Ishikawa (cell line): ENCODE measurements around the gene SGO1.

Experiments used
- CEBPB ChIP-seq: IDR thresholded peaks from 2 replicates; pipeline ENCODE4 v1.6.1; 2012
- CREB1 ChIP-seq: IDR thresholded peaks from 2 replicates; pipeline ENCODE4 v1.6.1; 2012; ENCODE audit warnings: low read depth
- EGR1 ChIP-seq: IDR thresholded peaks from 2 replicates; pipeline ENCODE4 v1.6.1; 2012
- EP300 ChIP-seq: IDR thresholded peaks from 2 replicates; pipeline ENCODE4 v1.6.1; 2012; ENCODE audit warnings: borderline replicate concordance
- FOXM1 ChIP-seq: IDR thresholded peaks from 2 replicates; pipeline ENCODE4 v1.6.1; 2012; ENCODE audit warnings: low read depth, borderline replicate concordance
- MAX ChIP-seq: IDR thresholded peaks from 2 replicates; pipeline ENCODE4 v1.6.1; 2012
- NFIC ChIP-seq: IDR thresholded peaks from 2 replicates; pipeline ENCODE4 v1.6.1; 2012
- RAD21 ChIP-seq: IDR thresholded peaks from 2 replicates; pipeline ENCODE4 v1.6.1; 2012; ENCODE audit warnings: low read depth
- REST ChIP-seq: IDR thresholded peaks from 2 replicates; pipeline ENCODE4 v1.6.1; 2012; ENCODE audit warnings: low read depth, mild to moderate bottlenecking
- TAF1 ChIP-seq: IDR thresholded peaks from 2 replicates; pipeline ENCODE4 v1.6.1; 2012; ENCODE audit warnings: low read depth, mild to moderate bottlenecking
- TCF12 ChIP-seq: IDR thresholded peaks from 2 replicates; pipeline ENCODE4 v1.6.1; 2012; ENCODE audit warnings: low read depth
- TEAD4 ChIP-seq: IDR thresholded peaks from 2 replicates; pipeline ENCODE4 v1.6.1; 2012
- USF1 ChIP-seq: IDR thresholded peaks from 2 replicates; pipeline ENCODE4 v1.6.1; 2012
- YY1 ChIP-seq: IDR thresholded peaks from 2 replicates; pipeline ENCODE4 v1.6.1; 2012; ENCODE audit warnings: low read depth
- ZBTB7A ChIP-seq: IDR thresholded peaks from 2 replicates; pipeline ENCODE4 v1.6.1; 2012; ENCODE audit warnings: low read depth

The SGO1 gene

GRCh38 chr3:20161714-20162113 is 24.3 kb downstream of the SGO1 start:
- TF ChIP-seq TCF12, result no peak
- no peak for TF ChIP-seq CREB1
- TF ChIP-seq TEAD4, result no peak
- TF ChIP-seq MAX, result no peak
- TF ChIP-seq ZBTB7A, result no peak
- TF ChIP-seq RAD21, result no peak
- no peak for TF ChIP-seq EGR1
- TF ChIP-seq TAF1, result no peak
- TF ChIP-seq FOXM1, result no peak
- TF ChIP-seq USF1, result no peak
- TF ChIP-seq REST, result no peak
- no peak for TF ChIP-seq EP300
- no peak for TF ChIP-seq CEBPB
- no peak for TF ChIP-seq YY1
- no peak for TF ChIP-seq NFIC

- TF ChIP-seq YY1, result no peak
- TF ChIP-seq ZBTB7A, result no peak
- no peak for TF ChIP-seq TEAD4
- TF ChIP-seq EGR1, result no peak
- TF ChIP-seq FOXM1, result no peak
- TF ChIP-seq TAF1, result no peak
These were observed 25.8 kb downstream of the SGO1 start for GRCh38 chr3:20160230-20160629.

DNA sequence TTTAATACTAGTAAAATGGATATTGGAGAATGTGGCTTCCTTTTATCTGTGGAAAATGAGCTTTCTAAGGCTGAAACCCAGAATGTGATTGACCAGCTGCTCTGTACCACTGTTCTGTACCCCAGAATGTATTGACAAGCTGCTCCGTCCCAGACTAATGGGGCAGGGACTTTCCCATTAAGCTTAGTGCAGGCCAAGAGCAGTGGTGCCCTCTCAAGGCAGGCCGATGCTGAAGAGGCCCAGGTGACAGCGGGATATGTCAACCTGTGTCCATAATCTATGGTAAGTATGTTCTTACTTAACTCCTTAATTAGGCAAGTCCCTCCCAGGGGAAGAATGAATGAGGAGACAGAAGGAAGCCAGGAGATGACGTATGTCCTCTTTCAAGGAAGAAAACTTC is 31.1 kb downstream of the SGO1 start:
- TF ChIP-seq FOXM1 (no peak), REST (no peak), EGR1 (no peak), TCF12 (no peak), MAX (no peak), RAD21 (no peak), USF1 (no peak), CREB1 (no peak)

DNA sequence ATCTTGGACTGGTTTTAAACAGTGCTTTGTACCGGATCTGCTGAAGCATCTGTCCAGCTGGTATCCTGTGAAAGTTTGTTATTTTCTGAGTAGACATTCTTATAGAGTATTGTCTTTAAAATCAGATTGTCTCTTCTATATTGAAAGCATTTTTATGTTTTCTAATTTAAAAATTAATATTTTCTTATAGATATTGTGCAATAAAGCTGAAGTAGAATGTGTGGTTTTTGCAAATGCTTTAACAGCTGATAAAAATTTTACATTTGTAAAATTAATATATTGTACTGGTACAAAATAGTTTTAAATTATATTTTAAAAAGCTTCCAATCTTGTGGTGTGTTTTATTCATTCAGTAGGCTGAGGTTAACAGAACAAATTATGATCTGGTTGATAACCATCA is 31.9 kb downstream of the SGO1 start:
- TF ChIP-seq TEAD4 (no peak), RAD21 (no peak)

DNA sequence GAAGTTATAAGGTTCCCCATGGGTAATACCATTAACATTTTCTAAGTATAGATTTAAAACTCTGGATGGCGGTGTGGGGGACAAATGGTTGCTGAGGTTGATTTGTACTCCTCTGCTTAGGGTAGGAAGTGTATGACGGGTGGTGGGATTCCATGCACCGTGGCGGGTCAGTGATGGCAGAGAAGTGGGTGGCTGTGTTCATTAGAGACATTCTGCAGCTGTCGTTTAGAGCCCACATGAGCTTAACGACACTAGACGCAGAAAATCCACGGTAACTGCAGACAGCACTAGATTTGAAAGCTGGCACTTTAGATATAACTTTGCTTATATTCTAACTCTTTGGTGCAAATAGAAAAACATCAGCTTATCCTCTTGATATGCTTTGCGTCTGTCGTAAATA is 37.5 kb downstream of the SGO1 start:
- TF ChIP-seq EGR1, result no peak
- no peak for TF ChIP-seq FOXM1
- TF ChIP-seq TAF1, result no peak
- TF ChIP-seq ZBTB7A, result no peak
- TF ChIP-seq CREB1, result no peak
- TF ChIP-seq YY1, result no peak
- no peak for TF ChIP-seq MAX
- no peak for TF ChIP-seq CEBPB
- TF ChIP-seq TEAD4, result no peak
- no peak for TF ChIP-seq TCF12
- no peak for TF ChIP-seq EP300
- no peak for TF ChIP-seq USF1
- no peak for TF ChIP-seq REST
- TF ChIP-seq NFIC, result no peak
- TF ChIP-seq RAD21, result no peak
